ENCODE data around the gene CRB3. TPM values are rescaled to one million over a fixed set of nuclear protein-coding genes. Genes with fewer than 3 reads are reported as not detected.

The CRB3 gene
- total and polyA plus RNA-seq, 9 of the 15 experiments (the other 6 are each of a cell fraction or from before 2014, with no cell fraction given) = 0.49 TPM; not detected in 8

DNA sequence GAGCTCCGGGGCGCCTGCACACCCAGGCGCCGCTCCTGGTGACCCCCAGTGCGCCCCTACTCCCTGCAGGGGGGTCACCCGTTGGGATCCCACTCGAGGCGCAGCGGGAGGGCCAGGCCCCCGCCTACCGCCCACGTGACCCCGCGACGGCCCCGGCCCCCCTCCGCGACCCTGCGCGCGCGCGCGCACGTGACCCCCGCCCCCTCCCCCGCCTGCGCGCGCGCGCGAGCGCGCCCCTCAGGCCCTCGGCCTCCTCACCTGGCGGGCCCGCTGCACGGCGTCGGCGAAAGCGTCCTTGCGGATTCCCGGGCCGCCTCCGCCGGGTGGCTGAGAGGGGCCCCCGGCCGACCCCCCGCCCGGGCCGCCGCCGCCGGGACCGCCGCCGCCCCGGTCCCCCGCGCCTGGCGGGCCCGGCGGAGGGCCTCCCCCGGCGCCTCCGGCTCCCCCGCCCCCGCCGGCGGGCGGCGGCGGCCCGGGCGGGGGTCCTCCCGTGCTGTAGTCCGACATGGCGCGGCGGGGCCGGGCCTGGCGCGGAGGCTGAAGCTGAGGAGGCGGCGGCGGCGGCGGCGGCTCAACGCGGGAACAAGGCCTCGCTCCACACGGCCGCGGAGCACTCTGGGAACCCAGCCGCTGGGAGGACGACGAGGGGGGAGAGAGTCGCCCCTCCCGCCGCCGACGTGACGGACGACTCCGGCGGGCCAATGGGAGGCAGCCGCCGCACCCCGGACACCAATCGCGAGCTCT, 39.7 kb upstream of the CRB3 start, which contains the start of gene KHSRP (continued):
- TF ChIP-seq, protein P1, sequence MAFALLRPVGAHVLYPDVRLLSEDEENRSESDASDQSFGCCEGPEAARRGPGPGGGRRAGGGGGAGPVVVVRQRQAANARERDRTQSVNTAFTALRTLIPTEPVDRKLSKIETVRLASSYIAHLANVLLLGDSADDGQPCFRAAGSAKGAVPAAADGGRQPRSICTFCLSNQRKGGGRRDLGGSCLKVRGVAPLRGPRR (CRISPR knock-in tag; IDR thresholded peaks at IDR 0.05) = no peak
- no peak for TF ChIP-seq ARID2 (IDR thresholded peaks at IDR 0.05)
- TF ChIP-seq POLR2G (IDR thresholded peaks at IDR 0.05; ENCODE audit: low read depth, low read length) = peak; percentile 94
- TF ChIP-seq MAZ (CRISPR knock-in tag; conservative IDR thresholded peaks at IDR 0.05 in 1 of 2, IDR thresholded peaks at IDR 0.05 in 1 of 2) = peak; percentile 69 to 90
- TF ChIP-seq KAT8 (IDR thresholded peaks at IDR 0.05; ENCODE audit: low read depth) = no peak
- no peak for TF ChIP-seq NCOR1 (IDR thresholded peaks at IDR 0.05)
- TF ChIP-seq CREM (IDR thresholded peaks at IDR 0.05; ENCODE audit: low read depth) = peak; percentile 88
- peak; percentile 60 for TF ChIP-seq HMGN3 (IDR thresholded peaks at IDR 0.05; ENCODE audit: borderline replicate concordance, extremely low read depth, insufficient read length, low read depth, low read length)
- no peak for TF ChIP-seq ZBTB33 (CRISPR knock-in tag; IDR thresholded peaks at IDR 0.05)
- TF ChIP-seq CREBBP (IDR thresholded peaks at IDR 0.05; ENCODE audit: low read depth, low read length) = no peak
- no peak for TF ChIP-seq CEBPB (tag; IDR thresholded peaks at IDR 0.05)
- no peak for TF ChIP-seq NKRF (IDR thresholded peaks at IDR 0.05; ENCODE audit: borderline replicate concordance)
- no peak for TF ChIP-seq ERF (CRISPR knock-in tag; IDR thresholded peaks at IDR 0.05)
- TF ChIP-seq TARDBP (IDR thresholded peaks at IDR 0.05) = no peak
- no peak for TF ChIP-seq ZNF124 (CRISPR knock-in tag; IDR thresholded peaks at IDR 0.05)
- TF ChIP-seq ZNF436 (CRISPR knock-in tag; IDR thresholded peaks at IDR 0.05) = no peak
- TF ChIP-seq SNIP1 (IDR thresholded peaks at IDR 0.05; ENCODE audit: low read depth) = no peak
- no peak for TF ChIP-seq HDAC3 (IDR thresholded peaks at IDR 0.05; ENCODE audit: borderline replicate concordance, partially characterized antibody)
- no peak for TF ChIP-seq ZZZ3 (IDR thresholded peaks at IDR 0.05)
- TF ChIP-seq CCNT2 (IDR thresholded peaks at IDR 0.05; ENCODE audit: borderline replicate concordance, extremely low read depth, insufficient read length, low read depth, low read length) = no peak
- no peak for TF ChIP-seq ZNF212 (CRISPR knock-in tag; IDR thresholded peaks at IDR 0.05)
- no peak for TF ChIP-seq SMAD3 (CRISPR knock-in tag; conservative IDR thresholded peaks at IDR 0.05)

Data from K562 (cell line).